Stimulated activated CD4-positive, alpha-beta T cell treated with anti-CD3 and anti-CD28 coated beads, Interleukin-1b, Interleukin-23, amount 100 ng/mL, for 4 hours (primary cell): ENCODE results near the gene F9.
"Not testable (repeated sequence)": the region's sequence is repeated elsewhere in the genome, so short reads cannot be mapped to it uniquely, and the experiment has no call there.

Experiments
- DNase-seq, 2 donors: peaks; one replicate each; pipeline ENCODE4 v3.0.0-alpha.2; 2020; ENCODE audit warnings: low read depth in 2 of 2

F9 gene

DNA sequence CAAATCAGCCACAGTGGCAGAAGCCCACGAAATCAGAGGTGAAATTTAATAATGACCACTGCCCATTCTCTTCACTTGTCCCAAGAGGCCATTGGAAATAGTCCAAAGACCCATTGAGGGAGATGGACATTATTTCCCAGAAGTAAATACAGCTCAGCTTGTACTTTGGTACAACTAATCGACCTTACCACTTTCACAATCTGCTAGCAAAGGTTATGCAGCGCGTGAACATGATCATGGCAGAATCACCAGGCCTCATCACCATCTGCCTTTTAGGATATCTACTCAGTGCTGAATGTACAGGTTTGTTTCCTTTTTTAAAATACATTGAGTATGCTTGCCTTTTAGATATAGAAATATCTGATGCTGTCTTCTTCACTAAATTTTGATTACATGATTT is at the start of gene F9:
F9 (plus strand) TSS at position 190 of the 400 bp plus-strand sequence; CDS start at position 216, 26 bp downstream.
- DNase-seq: no peak

DNA sequence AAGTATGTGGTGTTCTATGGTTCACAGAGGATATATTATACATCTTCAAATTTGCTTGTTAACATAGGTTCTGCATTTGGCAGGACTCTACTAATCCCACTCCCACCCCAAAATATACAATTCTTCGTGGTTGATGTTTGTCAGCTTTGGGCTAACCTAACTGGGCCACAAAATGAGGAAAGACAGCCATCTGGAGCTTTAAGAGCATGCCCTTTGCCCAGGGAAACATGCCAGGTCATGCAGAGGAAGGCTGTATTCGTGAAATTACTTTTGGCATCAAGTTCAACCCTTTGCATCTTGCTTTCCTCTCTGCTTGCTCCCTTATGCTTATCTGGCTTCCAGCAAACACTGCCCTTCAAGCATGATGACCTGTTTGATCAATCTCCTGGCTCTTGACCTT is 46.8 kb upstream of the F9 start:
- DNase-seq: no peak

DNA sequence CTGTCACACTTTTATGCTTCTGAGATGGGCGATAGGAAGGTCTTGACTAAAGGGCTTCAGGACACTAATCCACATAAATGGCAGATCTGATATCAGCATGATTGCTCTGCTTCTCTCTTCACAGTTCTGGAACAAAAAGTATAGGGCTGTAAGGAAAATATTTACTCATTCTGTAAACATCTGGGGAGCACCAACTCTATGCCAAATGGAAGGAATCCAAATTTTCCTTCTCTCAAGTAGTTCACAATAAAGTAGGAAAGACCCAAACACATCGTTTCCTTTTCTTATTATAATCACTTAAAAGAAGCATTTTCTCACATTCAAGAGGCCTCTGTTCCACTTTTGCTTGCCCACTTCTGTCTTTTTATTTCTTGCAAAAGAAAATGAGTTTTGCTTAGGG is 45.9 kb upstream of the F9 start:
- no peak for DNase-seq

GRCh38 chrX:139495324-139495723 is 35.2 kb upstream of the F9 start:
- no peak for DNase-seq

- DNase-seq: no peak
These were observed 24.2 kb upstream of the F9 start for GRCh38 chrX:139506333-139506732.

DNA sequence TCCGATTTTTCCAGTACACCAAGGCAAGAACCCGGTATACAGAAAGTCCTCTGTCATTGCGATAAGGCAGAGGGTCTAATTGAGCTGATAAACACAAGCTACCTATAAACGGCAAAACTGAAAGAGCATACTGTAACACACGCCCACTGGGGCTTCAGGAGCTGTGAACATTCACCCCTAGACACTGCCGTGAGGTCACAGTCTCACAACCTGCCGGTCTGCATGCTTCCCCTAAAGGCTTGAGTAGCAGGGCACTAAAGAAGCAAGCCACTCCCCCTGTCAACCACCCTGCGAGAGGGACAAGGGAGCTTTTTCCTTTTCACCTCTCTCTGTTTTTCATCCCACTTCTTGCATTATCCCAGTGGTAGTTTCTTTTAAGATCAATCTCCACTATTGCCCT is 22.4 kb upstream of the F9 start:
- DNase-seq: no peak

DNA sequence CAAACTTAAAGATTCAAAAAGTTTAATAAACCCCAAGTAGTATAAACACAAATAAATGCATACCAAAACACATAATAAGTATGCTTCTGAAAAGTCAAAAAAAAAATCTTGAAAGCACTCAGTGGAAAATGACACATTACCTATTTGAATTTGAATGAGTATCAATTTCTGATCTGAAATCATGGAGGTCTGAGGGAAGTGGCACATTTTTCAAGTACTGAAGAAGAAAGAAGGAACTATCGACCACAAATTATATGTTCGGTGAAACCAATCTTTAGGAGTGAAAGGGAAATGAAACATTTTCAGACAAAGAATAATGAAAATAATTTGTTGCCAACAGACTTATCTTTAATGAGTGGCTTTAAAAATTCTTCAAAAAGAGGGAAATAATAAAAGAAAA is 12.1 kb upstream of the F9 start:
- DNase-seq: no peak

- DNase-seq: not testable (repeated sequence)
These were observed 1.7 kb upstream of the F9 start for GRCh38 chrX:139528829-139529228.

DNA sequence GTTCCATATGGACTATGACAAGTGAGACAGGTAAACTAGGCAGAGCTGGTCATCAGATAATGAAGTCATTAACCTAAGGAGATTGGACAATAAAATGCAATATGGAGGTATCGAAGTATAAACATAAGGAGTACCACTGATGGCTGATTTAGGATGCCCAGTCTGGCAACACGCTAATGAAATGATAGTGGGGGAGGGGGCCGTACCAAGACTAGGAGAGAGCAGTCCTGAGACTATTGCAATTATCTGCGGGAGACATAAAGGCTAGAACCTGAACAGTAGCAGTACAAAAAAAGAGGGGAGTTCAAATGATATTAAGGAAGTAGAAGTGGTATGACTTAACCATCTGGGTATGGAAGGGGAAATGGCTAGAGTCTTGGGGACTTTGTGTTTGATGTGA is 2.3 kb downstream of the F9 start:
- DNase-seq: no peak

- no peak for DNase-seq
These were observed 2.9 kb downstream of the F9 start for GRCh38 chrX:139533444-139533843.

- DNase-seq: no peak
These were observed 8.6 kb downstream of the F9 start for GRCh38 chrX:139538907-139539790.

DNA sequence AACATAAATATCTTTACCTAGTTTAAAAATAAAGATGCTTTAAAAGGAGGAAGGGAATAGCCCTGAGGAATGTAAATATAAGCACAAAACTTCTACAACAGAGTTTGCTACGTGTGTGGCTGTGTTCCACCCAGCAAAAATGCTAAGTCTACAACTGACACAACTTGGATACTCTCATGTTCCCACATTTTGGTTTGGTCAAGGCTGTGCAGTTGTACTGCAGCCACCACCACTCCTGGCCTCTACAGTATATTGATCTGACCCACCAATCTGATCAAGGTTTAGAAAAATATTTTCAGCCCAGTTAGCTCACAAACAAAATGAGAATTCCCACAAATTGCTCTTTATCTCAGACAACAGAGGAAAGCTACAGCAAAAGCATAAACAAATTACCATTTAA is 12.1 kb downstream of the F9 start:
- DNase-seq: no peak

- DNase-seq: no peak
These were observed 13.4 kb downstream of the F9 start for GRCh38 chrX:139543920-139544319.

DNA sequence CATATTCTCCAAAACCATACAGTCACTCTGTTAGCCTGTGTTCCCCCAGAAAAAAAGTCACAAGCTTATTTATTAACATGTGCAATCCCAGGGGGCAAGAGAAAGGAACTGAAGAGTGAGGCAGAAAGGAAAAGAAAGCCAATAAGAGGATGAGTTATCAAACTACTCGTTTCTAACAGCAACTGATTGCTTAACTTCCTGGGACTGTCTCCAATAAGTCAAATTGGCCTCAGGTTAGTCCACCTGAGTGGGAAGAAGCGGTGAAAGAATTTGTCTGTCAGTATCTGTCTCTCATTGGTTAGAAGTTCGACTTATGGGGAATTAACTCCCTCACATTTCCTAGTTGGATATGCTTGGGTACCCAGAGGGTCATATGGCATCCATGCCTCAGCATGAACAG is 14.1 kb downstream of the F9 start:
- DNase-seq: no peak

- DNase-seq: no peak
These were observed 23.8 kb downstream of the F9 start for GRCh38 chrX:139554376-139554775.

DNA sequence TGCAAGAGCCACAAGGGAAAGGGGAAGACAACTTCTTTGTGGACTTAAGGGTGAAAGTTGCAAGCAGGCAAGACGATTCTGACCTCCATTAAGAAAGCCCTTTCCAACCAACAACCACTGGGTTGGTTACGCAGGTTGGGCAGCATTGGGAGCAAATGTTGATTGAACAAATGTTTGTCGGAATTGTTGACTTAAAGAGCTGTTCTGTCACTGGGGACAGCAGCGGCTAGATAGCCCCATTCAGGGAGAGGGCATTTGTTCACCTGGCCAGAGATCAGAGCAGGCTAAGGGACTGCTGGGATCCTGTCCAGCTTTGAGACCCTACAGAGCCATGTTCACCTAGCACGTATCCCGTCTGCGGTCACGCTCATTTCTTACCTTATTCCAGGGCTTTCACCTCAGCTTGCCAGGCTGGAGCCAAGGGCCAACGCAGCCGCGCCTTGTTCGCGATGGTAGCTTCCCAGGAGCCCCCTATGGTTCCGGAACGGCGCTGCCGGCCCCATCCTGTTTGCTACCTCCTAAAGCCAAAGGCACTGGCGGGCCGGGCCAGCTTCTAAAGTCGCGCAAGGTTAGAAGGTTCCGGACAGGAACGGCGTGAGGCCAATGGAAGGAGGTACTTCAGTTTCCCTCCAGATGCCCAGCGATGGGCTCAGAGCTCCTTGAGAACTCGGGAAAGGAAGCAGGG is 24.6 kb downstream of the F9 start:
- no peak for DNase-seq

- no peak for DNase-seq
These were observed 29.0 kb downstream of the F9 start for GRCh38 chrX:139559383-139560042.

DNA sequence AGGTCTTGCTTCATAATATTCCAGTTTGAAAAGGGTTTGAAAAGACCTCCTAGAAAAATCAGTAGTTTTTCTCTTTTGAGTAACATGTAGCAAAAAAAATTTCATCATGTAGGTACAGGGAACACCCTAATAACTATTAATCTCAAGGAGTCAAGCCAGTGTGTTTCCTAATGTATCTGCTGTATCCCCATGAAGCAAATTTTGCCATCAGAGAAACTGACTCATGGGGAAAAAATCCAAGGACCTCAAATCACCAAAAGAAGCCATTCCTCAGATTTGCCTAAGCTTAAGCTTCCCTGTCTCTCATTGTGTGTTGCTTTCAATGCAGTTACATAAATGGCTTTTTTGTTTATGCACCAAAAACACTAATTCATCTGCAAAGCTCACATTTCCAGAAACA is 29.7 kb downstream of the F9 start:
- DNase-seq: no peak

DNA sequence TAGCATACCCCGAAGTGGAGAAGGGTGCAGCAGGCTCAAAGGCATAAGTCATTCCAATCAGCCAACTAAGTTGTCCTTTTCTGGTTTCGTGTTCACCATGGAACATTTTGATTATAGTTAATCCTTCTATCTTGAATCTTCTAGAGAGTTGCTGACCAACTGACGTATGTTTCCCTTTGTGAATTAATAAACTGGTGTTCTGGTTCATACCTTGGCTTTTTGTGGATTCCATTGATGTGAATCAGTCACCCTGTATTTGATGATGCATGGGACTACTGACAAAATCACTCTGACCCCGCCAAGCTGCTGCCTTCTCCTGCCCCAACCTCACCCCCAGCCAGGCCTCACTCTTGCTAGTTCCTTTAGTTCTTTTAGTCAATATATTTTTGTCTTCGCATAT is 32.7 kb downstream of the F9 start:
- no peak for DNase-seq

GRCh38 chrX:139566981-139567380 is 36.4 kb downstream of the F9 start:
- no peak for DNase-seq

GRCh38 chrX:139581068-139581467 is 50.5 kb downstream of the F9 start:
- DNase-seq: no peak

- no peak for DNase-seq
These were observed 55.1 kb downstream of the F9 start for GRCh38 chrX:139585613-139586012.

GRCh38 chrX:139596068-139596467 is 65.5 kb downstream of the F9 start:
- DNase-seq: no peak
